Fibroblast of skin of scalp (primary cell): ENCODE results near the gene DTNB.
A peak's percentile ranks its signal among the peaks of the same experiment; 100 is the strongest.
"Not testable (repeated sequence)": the region's sequence is repeated elsewhere in the genome, so short reads cannot be mapped to it uniquely, and the experiment has no call there.

ENCODE experiments used
- DNase-seq: peaks from one replicate; pipeline ENCODE4 v3.0.0-alpha.2; 2013

The DTNB gene

GRCh38 chr2:25682082-25682481 lies 8.7 kb upstream of the DTNB start:
- DNase-seq, result no peak

DNA sequence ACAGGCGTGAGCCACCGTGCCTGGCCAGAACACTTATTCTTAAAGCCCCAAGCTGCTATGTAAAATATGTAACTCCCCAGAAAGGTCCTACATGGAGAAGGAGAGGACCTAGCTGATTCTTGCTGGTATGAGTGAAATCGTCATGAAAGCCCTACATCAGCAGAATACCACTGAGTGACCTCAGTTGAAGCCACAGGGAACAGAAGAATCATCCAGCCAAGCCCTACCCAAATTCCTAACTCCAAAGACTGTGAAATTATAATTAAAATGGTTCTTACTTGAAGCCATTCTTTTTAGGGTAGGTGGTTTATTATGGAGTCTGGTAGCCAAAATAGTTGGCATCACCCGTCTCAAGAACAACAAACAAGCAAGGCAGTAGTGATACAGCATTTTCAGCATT lies 4.5 kb upstream of the DTNB start:
- DNase-seq, result no peak

- no peak for DNase-seq
Measured at GRCh38 chr2:25674077-25674362, 643 bp upstream of the DTNB start.

GRCh38 chr2:25672494-25673299 lies 680 bp downstream of the DTNB start:
- peak; percentile 31 for DNase-seq

- no peak for DNase-seq
Measured at GRCh38 chr2:25671622-25672021, 1.8 kb downstream of the DTNB start.

GRCh38 chr2:25669520-25669919 lies 3.9 kb downstream of the DTNB start:
- DNase-seq, result no peak

- no peak for DNase-seq
Measured at GRCh38 chr2:25666218-25666617, 7.2 kb downstream of the DTNB start.

DNA sequence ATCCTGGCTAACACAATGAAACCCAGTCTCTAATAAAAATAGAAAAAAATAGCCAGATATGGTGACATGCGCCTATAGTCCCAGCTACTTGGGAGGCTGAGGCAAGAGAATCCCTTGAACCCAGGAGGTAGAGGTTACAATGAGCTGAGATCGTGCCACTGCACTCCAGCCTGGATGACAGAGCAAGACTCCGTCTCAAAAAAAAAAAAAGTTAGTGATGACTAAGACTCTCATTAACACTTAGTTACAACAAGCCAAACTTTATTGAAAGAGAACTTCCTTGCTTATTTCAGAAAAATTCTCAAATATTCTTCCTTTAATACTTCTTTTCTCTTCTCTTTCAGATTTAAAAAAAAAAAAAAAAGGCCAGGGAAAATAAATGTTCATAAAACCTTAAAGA lies 7.9 kb downstream of the DTNB start:
- not testable (repeated sequence) for DNase-seq

DNA sequence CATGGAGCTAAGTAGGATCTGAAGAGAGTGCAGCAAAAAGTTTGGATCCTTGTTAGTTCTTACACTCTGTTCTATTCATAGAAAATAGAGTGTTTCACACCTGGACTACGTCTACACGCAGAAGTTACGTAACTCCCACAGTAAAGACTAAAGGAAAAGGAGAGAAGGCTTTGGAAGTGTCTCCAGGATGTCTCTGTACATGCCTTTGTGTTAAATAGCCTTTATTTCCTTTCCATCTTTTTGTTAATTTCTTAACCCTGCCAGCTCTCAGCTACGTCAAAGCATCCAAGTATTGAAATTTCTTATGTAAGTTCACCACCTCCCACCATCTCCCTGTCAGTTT lies 8.4 kb downstream of the DTNB start:
- no peak for DNase-seq

DNA sequence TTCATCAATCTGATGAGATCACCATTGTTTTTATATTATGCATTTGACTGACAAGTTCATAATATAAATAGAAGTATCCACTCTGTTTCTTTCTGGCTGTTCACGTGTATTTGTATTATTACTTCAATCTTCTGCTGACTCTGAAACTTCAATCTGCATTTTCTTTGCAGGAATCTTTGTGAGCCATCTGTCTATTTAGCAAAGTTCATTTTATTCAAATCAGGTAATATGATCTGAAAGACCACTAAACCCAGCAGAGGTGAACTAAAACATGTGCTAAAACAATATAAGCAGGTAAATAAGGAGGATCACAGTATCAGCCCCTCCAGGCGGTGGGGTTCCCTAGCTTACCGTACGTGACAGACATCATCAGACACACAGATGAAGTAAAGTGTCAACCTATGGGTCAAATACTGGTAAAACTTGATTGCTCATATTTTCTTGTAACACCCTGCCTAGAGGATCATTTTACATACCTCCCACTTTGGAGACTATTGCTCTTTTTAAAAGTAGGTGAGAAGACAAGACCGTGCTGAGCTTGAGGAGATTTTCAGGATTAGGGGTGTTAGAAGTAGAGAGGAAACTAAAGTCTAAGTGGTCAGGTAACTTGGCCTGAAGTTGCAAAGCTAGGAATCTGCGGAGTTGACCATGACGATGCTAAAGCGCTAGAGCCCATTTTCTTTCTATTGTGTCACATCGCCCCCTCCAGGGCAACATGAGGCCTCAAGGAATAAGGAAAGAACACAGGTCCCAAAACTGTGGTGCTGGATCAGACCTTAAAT lies 9.0 kb downstream of the DTNB start:
- DNase-seq, result peak; percentile 70

DNA sequence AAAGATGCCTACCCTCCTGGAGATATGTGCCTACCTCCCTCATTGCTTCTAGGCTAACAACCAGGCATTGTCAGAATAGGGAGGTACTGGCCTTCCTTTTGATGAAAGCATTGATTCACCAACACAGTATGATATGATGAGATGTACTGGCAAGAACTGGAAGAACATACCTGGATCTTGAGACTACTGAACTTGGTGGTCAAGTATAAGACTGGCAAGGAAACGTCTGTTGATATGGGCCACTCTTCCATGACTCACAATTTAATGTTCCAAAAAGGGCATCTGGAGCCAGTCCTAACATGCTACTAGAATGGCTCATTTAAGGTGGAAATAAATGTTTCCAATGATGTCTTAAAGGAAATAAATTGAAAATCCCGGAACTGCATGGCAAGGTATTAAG lies 18.1 kb downstream of the DTNB start:
- DNase-seq, result no peak

- no peak for DNase-seq
Measured at GRCh38 chr2:25654801-25655200, 18.6 kb downstream of the DTNB start.

DNA sequence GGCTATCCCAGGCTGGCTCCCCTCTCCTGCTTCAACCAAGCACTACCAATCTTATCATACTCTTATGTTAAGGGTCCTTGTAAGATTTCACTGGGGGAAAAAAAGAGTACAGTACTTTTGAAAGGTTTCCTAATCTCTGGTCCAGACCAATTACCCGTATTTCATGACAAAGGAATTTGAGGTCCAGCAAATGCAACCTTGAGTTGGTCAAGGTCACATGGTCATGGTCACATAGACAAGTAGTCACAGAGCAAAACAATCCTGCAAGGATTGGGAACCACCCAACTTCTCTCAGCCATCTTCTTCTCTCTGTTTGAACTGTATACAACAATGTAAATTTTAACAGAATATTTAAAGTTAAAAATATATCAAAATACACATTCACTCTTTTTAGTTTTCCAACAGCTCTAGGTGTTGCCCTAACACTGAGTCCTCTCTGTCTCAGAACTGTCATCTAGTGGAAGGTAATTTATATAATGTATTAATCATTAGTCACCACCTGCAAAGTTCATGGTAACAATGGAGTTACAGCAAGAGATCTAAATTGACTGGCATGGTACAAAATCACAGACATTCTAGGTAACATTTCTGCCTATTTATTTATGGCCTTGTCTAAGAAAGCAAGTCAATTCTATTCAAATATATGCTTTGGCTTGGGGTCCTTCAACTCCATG lies 21.5 kb downstream of the DTNB start:
- no peak for DNase-seq

- peak; percentile 44 for DNase-seq
Measured at GRCh38 chr2:25651066-25651465, 22.3 kb downstream of the DTNB start.

DNA sequence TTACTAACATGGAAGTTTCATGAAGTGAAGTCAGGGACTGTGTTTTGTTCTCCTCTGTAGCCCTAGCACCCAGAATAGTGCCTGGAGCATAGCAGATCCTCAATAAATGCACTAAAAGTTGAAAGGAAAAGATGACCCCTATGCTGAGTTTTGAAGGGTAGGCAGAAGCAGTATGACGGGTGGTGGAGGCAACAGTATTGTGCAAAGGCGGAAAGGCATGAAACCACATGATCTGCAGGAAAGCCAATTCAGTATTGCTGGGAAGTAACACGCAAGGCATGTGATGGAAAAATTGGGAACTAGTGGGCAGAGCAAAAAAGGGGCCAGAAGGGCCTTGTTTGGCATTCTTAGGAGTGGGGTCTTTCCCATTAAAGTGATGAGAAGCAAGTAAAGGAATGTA lies 23.1 kb downstream of the DTNB start:
- DNase-seq, result no peak

GRCh38 chr2:25649786-25650185 lies 23.6 kb downstream of the DTNB start:
- DNase-seq, result no peak

DNA sequence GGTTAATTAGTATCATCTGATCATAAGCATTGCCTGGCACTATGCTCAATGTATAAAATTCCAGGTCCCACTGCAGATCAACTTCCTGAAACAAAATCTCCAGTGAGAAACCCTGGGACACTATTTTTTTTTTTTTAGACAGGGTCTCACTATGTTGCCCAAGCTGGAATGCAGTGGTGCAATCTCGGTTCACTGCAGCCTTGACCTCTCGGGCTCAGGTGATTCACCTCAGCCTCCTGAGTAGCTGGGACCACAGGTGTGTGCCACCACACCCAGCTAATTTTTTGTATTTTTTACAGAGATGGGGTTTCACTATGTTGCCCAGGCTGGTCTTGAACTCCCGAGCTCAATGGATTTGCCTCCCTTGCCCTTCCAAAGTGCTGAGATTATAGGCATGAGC lies 31.1 kb downstream of the DTNB start:
- no peak for DNase-seq

- no peak for DNase-seq
Measured at GRCh38 chr2:25639696-25640095, 33.7 kb downstream of the DTNB start.

DNA sequence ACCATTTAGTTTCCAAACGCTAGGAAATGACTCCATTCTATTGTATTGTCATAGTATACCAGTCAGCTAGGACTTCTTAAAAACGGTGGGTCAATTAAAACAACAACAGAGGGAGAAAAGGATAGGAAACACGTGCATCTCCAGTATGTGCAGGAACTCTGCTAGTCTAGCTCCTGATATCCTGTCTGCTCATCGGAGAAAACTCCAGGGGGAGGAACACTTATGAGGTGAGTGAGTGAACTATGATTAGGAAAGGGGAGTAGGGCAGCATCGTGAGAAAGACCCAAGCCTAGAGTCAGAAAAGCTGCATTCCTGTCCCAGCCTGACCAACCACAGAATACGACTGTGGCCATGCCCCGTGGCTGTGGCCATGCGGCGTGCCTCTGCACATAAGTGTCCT lies 34.2 kb downstream of the DTNB start:
- DNase-seq, result no peak

GRCh38 chr2:25635797-25636196 lies 37.6 kb downstream of the DTNB start:
- no peak for DNase-seq

DNA sequence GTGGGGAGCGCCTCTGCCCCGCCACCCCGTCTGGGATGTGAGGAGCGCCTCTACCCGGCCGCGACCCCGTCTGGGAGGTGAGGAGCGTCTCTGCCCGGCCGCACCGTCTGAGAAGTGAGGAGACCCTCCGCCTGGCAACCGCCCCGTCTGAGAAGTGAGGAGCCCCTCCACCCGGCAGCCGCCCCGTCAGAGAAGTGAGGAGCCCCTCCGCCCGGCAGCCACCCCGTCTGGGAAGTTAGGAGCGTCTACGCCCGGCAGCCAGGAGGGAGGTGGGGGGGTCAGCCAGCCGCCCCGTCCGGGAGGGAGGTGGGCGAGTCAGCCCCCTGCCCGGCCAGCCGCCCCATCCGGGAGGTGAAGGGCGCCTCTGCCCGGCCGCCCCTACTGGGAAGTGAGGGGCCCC lies 39.6 kb downstream of the DTNB start:
- DNase-seq, result not testable (repeated sequence)

DNA sequence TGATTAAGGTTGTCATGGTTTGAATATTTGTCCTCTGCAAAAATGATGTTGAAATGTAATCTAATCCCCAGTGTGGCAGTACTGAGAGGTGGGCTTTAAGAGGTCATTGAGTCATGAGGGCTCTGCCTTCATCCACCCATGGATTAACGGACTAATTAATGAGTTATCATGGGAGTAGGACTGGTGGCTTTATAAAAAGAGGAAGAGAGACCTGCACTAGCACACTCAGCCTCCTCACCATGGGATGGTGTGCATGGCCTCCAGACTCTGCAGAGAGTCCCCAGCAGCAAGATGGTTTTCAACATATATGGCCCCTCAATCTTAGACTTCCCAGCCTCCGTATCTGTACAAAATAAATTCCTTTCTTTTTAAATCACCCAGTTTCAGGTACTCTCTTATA lies 41.0 kb downstream of the DTNB start:
- no peak for DNase-seq

DNA sequence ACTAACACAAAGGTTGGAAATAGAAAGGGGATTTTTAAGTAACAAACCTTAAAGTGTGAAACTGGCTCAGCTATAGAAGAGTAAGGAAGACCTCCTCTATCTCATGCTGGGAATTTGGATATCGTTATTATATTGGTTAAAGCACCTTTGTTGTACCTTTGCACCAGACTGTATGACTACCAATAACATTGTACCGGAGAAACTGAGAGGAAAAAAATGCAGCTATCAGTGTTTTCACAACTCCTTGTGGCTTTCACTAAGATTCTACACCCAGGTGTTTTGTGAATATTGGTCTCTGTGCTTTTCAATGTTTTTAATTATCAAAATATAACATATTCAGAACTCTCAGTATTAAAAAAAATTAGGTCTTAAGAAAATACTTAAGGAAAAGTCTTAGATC lies 48.7 kb downstream of the DTNB start:
- no peak for DNase-seq

GRCh38 chr2:25623361-25623760 lies 50.0 kb downstream of the DTNB start:
- no peak for DNase-seq
